ENCODE data around the gene KIF21B. TPM values are rescaled to one million over a fixed set of nuclear protein-coding genes. Genes with fewer than 3 reads are reported as not detected.

The KIF21B gene
- total and polyA plus RNA-seq, 2 of the 8 experiments (the other 6 are each of a cell fraction or from before 2014, with no cell fraction given) = 10.8 to 26.5 TPM

- peaks cover 9% of the 10 kb centered on the region; the same call in 1 of the 2 replicates for H3K23me2 ChIP-seq (ENCODE audit: low read depth, low read length)
- peaks cover 0 to 9% of the 10 kb centered on the region in 2 experiments for H4K20me1 ChIP-seq (replicated peaks in 1 of 2; ENCODE audit: control insufficient read depth in 1 of 2, insufficient read depth in 2 of 2, low read length in 2 of 2)
- H2BK15ac ChIP-seq (ENCODE audit: low read length) = no peak overlapping the region
- no peak overlapping the region for H2AFZ ChIP-seq (ENCODE audit: low read length)
- no peak overlapping the region for H2BK5ac ChIP-seq (ENCODE audit: low read depth, low read length)
- no peaks in the 10 kb centered on the region for H3K9me3 ChIP-seq (ENCODE audit: insufficient read depth in 2 of 2, low read depth in 1 of 2, low read length in 1 of 2)
- H3K4ac ChIP-seq (replicated peaks; ENCODE audit: insufficient read length, low read depth, low read length) = no peak overlapping the region
- no peak overlapping the region for H4K8ac ChIP-seq (ENCODE audit: extremely low read depth, insufficient read depth, low read length)
- no peak overlapping the region for H3K14ac ChIP-seq (ENCODE audit: insufficient read length)
- no peak overlapping the region for H3K9ac ChIP-seq (replicated peaks in 1 of 4; ENCODE audit: extremely low read depth in 1 of 4, low read depth in 3 of 4, low read length in 3 of 4)
- H2BK20ac ChIP-seq (ENCODE audit: low read length) = no peak overlapping the region
- POLR2A ChIA-PET (ENCODE audit: partially characterized antibody) = no interaction called here
- 91% methylated on average over 1 of the region's 1 CpG; no CpG with 5 or more reads in 1 of the 2 experiments for WGBS, 2 experiments (ENCODE audit: extremely low coverage in 1 of 2, insufficient coverage in 1 of 2, insufficient read length in 1 of 2, insufficient replicate concordance in 2 of 2, low coverage in 1 of 2, low lambda C conversion rate in 2 of 2, missing lambda C conversion rate in 1 of 2)
- no peaks in the 10 kb centered on the region for H3K4me1 ChIP-seq (replicated peaks in 1 of 4; ENCODE audit: control insufficient read depth in 3 of 4, insufficient read depth in 4 of 4, low read length in 3 of 4)
- H2AK5ac ChIP-seq (ENCODE audit: low read depth, low read length) = no peak overlapping the region
- no peak overlapping the region for H2BK12ac ChIP-seq (ENCODE audit: low read depth, low read length)
- H3K23ac ChIP-seq (ENCODE audit: insufficient read length) = no peak overlapping the region
- H3K18ac ChIP-seq (ENCODE audit: extremely low read depth, low read length) = no peak overlapping the region
- no peak overlapping the region for H3K4me2 ChIP-seq (ENCODE audit: insufficient read depth in 1 of 2, low read depth in 2 of 2, low read length in 2 of 2)
- no peaks in the 10 kb centered on the region for H3K27me3 ChIP-seq (replicated peaks in 1 of 4; ENCODE audit: control insufficient read depth in 3 of 4, extremely low read depth in 1 of 4, insufficient read depth in 3 of 4, low read length in 3 of 4)
- FAIRE-seq = no peak
- no peak overlapping the region for H4K5ac ChIP-seq (ENCODE audit: insufficient read length, low read depth, low read length)
- H4K91ac ChIP-seq (replicated peaks; ENCODE audit: insufficient read length, low read length) = no peak overlapping the region
- peaks cover 0 to 12% (median 5%) of the 10 kb centered on the region in 4 experiments; a peak in 6 of 8 replicates for H3K36me3 ChIP-seq (ENCODE audit: control insufficient read depth in 2 of 4, insufficient read depth in 4 of 4, low read length in 3 of 4)
- H3K27ac ChIP-seq (ENCODE audit: low read depth, low read length) = no peak overlapping the region
- no peaks in the 10 kb centered on the region; a peak in 1 of 4 replicates for H3K79me2 ChIP-seq (ENCODE audit: control insufficient read depth in 1 of 2, insufficient read depth in 2 of 2, low read length in 2 of 2)
- H2BK120ac ChIP-seq (replicated peaks; ENCODE audit: low read depth, low read length) = no peak overlapping the region
- CTCF ChIA-PET (ENCODE audit: partially characterized antibody) = interaction anchor here (28.1 kb wide), 1 partner anchor 17 kb away, joined by 532 read pairs; the partner anchor contains the start of gene KIF21B
- 0 out of 2 replicates have a peak, but pooled peaks cover 3% of the 10 kb centered on the region for H3K79me1 ChIP-seq (ENCODE audit: low read depth, low read length)
- H3K4me3 ChIP-seq (ENCODE audit: extremely low read depth in 1 of 4, insufficient read depth in 2 of 4, low read depth in 3 of 4, low read length in 4 of 4) = no peak overlapping the region
- H3K56ac ChIP-seq (replicated peaks; ENCODE audit: insufficient read length, low read depth, low read length) = no peak overlapping the region
- no peak for TF ChIP-seq HDAC2 (IDR thresholded peaks at IDR 0.05; ENCODE audit: borderline replicate concordance in 1 of 2, low read depth in 2 of 2, low read length in 2 of 2)
- no peak for TF ChIP-seq SP4 (IDR thresholded peaks at IDR 0.05; ENCODE audit: low read length)
- TF ChIP-seq KDM1A (IDR thresholded peaks at IDR 0.05; ENCODE audit: borderline replicate concordance, low read length) = no peak
- TF ChIP-seq RNF2 (IDR thresholded peaks at IDR 0.05; ENCODE audit: borderline replicate concordance, low read depth, low read length, missing control alignments, poor library complexity, severe bottlenecking) = no peak
- no peak for TF ChIP-seq CHD2 (IDR thresholded peaks at IDR 0.05; ENCODE audit: low read length)
- TF ChIP-seq RBBP5 (IDR thresholded peaks at IDR 0.05; ENCODE audit: borderline replicate concordance, low read depth, low read length) = no peak
- TF ChIP-seq KDM4A (IDR thresholded peaks at IDR 0.05; ENCODE audit: low read depth, low read length, severe bottlenecking) = no peak
- no peak for TF ChIP-seq TEAD4 (IDR thresholded peaks at IDR 0.05; ENCODE audit: low read depth, low read length)
- DNase-seq (ENCODE audit: low read depth in 1 of 2, low spot score in 2 of 2) = no peak
Observed at GRCh38 chr1:201002510-201002909, 21.0 kb downstream of the KIF21B start.
